Psoas muscle (tissue), 8 donors: Measurements from ENCODE around the gene GABRR3. TPM values are rescaled to one million over a fixed set of nuclear protein-coding genes. Genes with fewer than 3 reads are reported as not detected.

Experiments used
- ATAC-seq, 4 donors: fragments of 200-7000 bp; cut with Tn5 transposase; one replicate each; pipeline ENCODE4 v1.9.1; 2020; ENCODE audit warnings: moderate library complexity in 3 of 4, mild to moderate bottlenecking in 2 of 4
- DNase-seq, 2 donors: peaks; one replicate each; pipeline ENCODE4 v3.0.0-alpha.2; 2020
- H3K27ac ChIP-seq: fragments of 200-600 bp; one replicate; pipeline ENCODE4 v1.8.0; 2022
- H3K27me3 ChIP-seq, 3 donors: fragments of 200-600 bp in 1 of 3; one replicate each; pipeline versions ENCODE4 v1.6.1 to v1.8.0; 2013 to 2022; ENCODE audit warnings: low read length in 2 of 3, mild to moderate bottlenecking in 2 of 3, moderate library complexity in 1 of 3; ENCODE audit not compliant: insufficient read depth in 3 of 3
- H3K36me3 ChIP-seq, 2 donors: fragments of 200-600 bp in 1 of 2; one replicate each; pipeline versions ENCODE4 v1.6.1 to v1.8.0; 2013 to 2022; ENCODE audit warnings: low read depth in 1 of 2, mild to moderate bottlenecking in 1 of 2, moderate library complexity in 1 of 2; ENCODE audit not compliant: insufficient read depth in 1 of 2
- H3K4me1 ChIP-seq: fragments of 200-600 bp; one replicate; pipeline ENCODE4 v1.8.0; 2022
- H3K4me3 ChIP-seq: fragments of 200-600 bp; one replicate; pipeline ENCODE4 v1.8.0; 2022; ENCODE audit warnings: mild to moderate bottlenecking
- H3K9me3 ChIP-seq: fragments of 200-600 bp; one replicate; pipeline ENCODE4 v1.8.0; 2022
- WGBS, 3 donors: extraction: QIAGEN DNeasy Blood & Tissue Kit; methylation state at CpG; one replicate each; pipeline versions ENCODE4 v1.1.6 to v1.1.7; 2013; 5-methylcytosine and 5-hydroxymethylcytosine counted together
- intact Hi-C, 2 donors: fragments of 100-400 bp; cut with DNase I; formaldehyde crosslinking; loops; one replicate each; pipeline versions ENCODE4 v1.11.0 to v1.14.2; 2022
- polyA plus RNA-seq, 3 donors: library from polyadenylated mRNA; stranded (reverse); fragments of 200-250 nt; gene quantifications; one replicate each; pipeline ENCODE4 v1.2.3, GENCODE V29; 2013
- total RNA-seq, 4 donors: library from RNA; stranded (reverse); fragmentation: NEBNext Ultra II Directional in 2 of 4; extraction: Animal tissue kit (Norgen Biotek cat#: 25700) in 2 of 4; gene quantifications; one replicate each; pipeline versions ENCODE4 v1.2.1 to v1.2.4, GENCODE V29; 2021 to 2023
- TF ChIP-seq, protein P1 (sequence below): fragments of 200-600 bp; IDR thresholded peaks from one replicate; pipeline ENCODE4 v1.8.0; 2022; ENCODE audit warnings: antibody characterized with exemption
- donor health status: healthy with polysubstance abuse.
- donor health status: DM: no; HTN: no; CAD: no; lungs with moderate emphysema.
- donor health status: Bipolar disorder and iron deficiency.
- donor health status: healthy.
- donor health status: DM: yes; HTN: yes; CAD: no.
- donor health status: DM: no; HTN: no; CAD: no.
- donor health status: DM: no; HTN: no; CAD: no.
- donor health status: DM: yes; HTN: yes; CAD: no.

Gene GABRR3
- total and polyA plus RNA-seq, 7 donors, result 0.10 TPM; not detected in 6

DNA sequence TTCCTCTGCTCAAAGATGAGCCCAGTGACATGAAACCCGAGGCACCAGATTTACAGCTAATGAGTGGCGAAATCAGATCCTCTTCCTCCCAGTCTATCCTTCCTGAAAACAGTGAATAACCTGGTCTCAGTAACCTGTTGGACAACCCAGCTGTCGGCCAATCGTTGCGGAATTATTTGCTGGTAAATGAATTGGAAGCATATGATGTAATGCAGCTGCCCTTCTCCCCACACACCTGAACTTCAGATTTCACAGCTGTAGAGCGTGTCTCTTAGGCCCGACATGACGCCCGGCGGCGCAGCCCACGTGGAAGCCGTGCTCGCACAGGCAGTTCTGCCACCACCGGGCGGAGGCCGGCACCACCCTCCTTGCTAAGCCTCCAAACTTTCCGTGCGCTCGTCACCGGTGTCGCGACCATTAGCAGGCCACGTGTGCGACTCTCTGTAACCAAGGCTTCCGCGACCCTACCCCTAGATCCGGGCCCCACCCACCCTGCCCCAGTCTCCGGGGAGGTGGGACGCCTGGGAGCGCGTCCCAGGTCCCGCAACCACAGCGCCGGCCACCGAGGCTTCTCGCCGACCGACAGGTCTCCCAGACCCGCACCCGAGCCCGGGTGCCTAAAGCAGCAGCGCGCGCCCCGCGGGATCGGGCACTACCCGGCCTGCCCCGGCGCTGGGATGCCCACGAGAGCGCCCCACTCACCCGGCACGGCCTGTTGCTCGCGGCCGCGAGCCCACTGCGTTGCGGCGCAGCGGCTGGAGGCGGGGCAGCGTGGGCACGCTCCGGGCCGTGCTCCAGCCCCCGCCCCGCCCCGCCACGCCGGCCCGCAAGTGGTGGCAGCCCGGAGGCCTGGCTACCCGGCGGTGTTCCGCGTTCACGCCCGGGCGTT is 63.2 kb downstream of the GABRR3 start, which contains the start of gene RIOX2:
Gene RIOX2, minus strand, starts transcription at position 753 of the 889 bp plus-strand sequence. CDS start 4,838 bp downstream, outside the sequence.
- no peaks in the 10 kb centered on the region for H3K27me3 ChIP-seq
- intact Hi-C loops, result no loop called here
- WGBS, 3 donors, result 0 to 1% (median 0%) methylated on average over 72 to 82 of the region's 82 CpGs
- peak within 1 kb of the TSS; percentile 97 for H3K27ac ChIP-seq
- peaks cover 38% of the 10 kb centered on the region for H3K4me1 ChIP-seq
- DNase-seq, result peak; percentile 81 to 87
- peak within 1 kb of the TSS; percentile 87 for H3K4me3 ChIP-seq
- TF ChIP-seq, protein P1, sequence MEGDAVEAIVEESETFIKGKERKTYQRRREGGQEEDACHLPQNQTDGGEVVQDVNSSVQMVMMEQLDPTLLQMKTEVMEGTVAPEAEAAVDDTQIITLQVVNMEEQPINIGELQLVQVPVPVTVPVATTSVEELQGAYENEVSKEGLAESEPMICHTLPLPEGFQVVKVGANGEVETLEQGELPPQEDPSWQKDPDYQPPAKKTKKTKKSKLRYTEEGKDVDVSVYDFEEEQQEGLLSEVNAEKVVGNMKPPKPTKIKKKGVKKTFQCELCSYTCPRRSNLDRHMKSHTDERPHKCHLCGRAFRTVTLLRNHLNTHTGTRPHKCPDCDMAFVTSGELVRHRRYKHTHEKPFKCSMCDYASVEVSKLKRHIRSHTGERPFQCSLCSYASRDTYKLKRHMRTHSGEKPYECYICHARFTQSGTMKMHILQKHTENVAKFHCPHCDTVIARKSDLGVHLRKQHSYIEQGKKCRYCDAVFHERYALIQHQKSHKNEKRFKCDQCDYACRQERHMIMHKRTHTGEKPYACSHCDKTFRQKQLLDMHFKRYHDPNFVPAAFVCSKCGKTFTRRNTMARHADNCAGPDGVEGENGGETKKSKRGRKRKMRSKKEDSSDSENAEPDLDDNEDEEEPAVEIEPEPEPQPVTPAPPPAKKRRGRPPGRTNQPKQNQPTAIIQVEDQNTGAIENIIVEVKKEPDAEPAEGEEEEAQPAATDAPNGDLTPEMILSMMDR, result no peak
- ATAC-seq, result peak; percentile 92 to 97 (median 95)
- H3K9me3 ChIP-seq, result no peaks in the 10 kb centered on the region
- peaks cover 0 to 2% of the 10 kb centered on the region in 2 donors for H3K36me3 ChIP-seq

DNA sequence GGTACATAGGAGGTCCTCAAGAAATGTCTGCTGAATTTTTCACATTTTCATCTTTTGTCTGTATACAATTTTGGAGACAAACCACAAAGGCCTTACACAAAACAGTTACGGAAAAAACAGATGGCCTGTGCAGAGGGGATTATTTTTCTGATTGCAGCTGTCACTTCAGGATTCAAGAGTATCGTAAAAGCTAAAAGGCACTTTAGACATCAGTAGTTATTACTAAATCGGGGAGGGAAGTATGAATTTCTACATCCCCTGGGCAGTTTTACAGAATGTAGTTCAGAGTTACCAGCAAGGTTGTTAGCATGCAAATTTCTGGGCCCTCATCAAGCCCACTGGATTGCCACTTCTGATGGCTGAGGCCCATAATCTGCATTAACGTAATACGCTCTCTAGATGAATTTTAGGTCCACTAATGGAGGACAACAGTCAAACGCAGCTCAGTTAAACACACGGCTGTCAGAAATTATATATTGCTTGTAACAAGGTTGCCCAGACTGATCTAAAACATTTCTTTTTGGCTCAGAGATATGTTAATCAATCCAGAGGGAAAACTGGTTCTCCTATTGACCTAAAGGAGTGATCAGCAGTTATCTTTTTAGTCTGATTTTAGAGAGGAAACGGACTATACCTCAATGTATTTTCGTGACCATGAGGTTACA is 64.0 kb downstream of the GABRR3 start:
- Histone ChIP-seq H3K27me3 (no peaks in the 10 kb centered on the region), H3K9me3 (no peaks in the 10 kb centered on the region), H3K4me3 (peak overlapping the region; percentile 87), H3K36me3 (peaks cover 0 to 11% of the 10 kb centered on the region in 2 donors), H3K4me1 (peaks cover 39% of the 10 kb centered on the region), H3K27ac (peak overlapping the region; percentile 97)
- TF ChIP-seq, protein P1, result no peak
- ATAC-seq, result no peak
- WGBS, 3 donors, result 30 to 48% (median 32%) methylated on average over 9 of the region's 9 CpGs
- DNase-seq, result no peak
- intact Hi-C loops, result no loop called here

DNA sequence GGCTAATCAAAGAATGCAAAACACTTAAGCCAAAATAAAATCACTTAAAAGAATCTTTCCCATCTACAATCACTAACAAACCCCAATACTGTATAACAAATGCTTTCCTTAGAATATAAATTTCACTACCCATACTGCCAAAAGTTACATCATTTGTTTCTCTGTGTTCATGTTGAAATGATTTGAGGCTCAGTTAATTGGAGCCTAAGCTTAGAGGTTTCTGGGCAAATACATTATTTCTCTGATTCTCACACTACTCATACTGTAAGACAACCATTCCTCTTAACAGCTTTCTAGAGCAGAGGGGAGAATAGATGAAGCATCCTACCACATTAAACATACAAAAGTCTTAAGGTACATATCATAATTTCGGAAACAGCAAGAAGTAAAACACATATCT is 65.0 kb downstream of the GABRR3 start:
- ATAC-seq (no peak), DNase-seq (no peak)
- Histone ChIP-seq H3K27me3 (no peaks in the 10 kb centered on the region), H3K4me3 (peak overlapping the region; percentile 87), H3K36me3 (peaks cover 0 to 12% of the 10 kb centered on the region in 2 donors), H3K9me3 (no peaks in the 10 kb centered on the region), H3K27ac (peak overlapping the region; percentile 97), H3K4me1 (peaks cover 46% of the 10 kb centered on the region)
- TF ChIP-seq, protein P1, result no peak
- intact Hi-C loops, result no loop called here
- 89 to 95% (median 91%) methylated on average over 1 of the region's 1 CpG for WGBS, 3 donors

DNA sequence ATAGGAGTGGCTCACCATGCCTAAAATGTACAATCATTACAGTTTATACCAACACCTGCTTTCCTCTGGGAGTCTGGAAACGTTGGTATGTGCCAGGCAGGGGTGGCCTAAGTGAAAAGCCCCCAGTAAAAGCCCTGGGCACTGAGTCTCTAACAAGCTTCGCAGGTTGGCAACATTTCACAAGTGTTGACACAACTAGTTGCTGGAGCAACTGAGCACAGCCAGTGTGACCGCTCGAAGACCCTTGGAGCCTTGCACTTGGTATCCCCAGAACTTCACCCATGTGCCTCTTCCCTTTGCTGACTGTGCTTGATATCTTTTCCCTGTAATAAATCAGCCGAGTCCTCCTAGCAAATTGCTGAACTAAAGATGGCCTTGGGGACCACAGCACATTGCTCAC is 65.6 kb downstream of the GABRR3 start:
- intact Hi-C loops, result no loop called here
- WGBS, 3 donors, result 47 to 68% (median 49%) methylated on average over 5 of the region's 5 CpGs

More for the DNA sequence above, 65.6 kb downstream of the GABRR3 start:
- no peak for ATAC-seq
- H3K9me3 ChIP-seq, result no peaks in the 10 kb centered on the region
- H3K4me3 ChIP-seq, result peak overlapping the region; percentile 87
- DNase-seq, result no peak
- peaks cover 46% of the 10 kb centered on the region for H3K4me1 ChIP-seq
- TF ChIP-seq, protein P1, result no peak
- H3K27me3 ChIP-seq, result no peaks in the 10 kb centered on the region
- peaks cover 0 to 12% of the 10 kb centered on the region in 2 donors for H3K36me3 ChIP-seq
- H3K27ac ChIP-seq, result peak overlapping the region; percentile 97
